HG03439 (cell line): ENCODE measurements around the gene NAALADL2.

Experiments
- ATAC-seq: cut with Tn5 transposase; IDR thresholded peaks from one replicate; pipeline ENCODE4 v1.9.1; 2021; ENCODE audit warnings: mild to moderate bottlenecking, moderate library complexity; ENCODE audit not compliant: unreplicated experiment

Gene NAALADL2

DNA sequence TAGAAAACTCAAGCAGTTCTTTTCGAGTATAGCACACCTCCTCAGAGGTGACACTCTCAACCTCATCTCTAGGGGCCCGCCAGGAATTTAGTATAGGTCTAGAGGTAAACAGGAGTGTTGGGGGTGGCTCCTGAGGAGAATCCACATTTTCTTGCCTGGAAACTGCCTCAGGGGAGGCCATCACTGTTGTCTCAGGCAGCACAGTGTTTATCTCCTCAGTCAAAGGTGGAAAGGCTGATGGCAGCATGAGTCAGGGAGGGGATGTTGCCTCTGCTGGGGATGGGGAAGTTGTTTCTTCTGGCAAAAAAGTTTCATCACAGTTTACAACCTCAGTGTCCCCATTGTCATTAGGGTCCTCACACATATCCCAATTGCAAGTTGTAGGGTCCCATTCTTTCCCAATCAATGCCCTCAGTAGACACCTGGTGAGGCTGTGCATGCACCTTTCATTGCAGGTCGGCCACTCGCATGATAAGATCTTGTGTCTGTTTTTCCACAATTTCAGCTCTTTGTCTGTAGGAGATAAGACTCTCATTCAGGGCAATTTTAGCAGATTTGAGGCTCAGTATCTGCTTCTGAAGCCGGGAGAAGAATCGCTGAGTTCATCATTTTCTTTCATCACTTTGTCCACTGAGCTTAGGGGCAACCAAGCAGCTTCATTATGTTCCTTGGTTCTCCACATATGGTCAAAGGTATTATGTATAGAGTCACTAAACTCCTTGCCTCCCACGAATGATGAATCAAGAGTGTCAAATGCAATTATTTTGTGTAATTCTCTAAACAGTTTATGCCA, 25.8 kb downstream of the NAALADL2 start:
- no peak for ATAC-seq

DNA sequence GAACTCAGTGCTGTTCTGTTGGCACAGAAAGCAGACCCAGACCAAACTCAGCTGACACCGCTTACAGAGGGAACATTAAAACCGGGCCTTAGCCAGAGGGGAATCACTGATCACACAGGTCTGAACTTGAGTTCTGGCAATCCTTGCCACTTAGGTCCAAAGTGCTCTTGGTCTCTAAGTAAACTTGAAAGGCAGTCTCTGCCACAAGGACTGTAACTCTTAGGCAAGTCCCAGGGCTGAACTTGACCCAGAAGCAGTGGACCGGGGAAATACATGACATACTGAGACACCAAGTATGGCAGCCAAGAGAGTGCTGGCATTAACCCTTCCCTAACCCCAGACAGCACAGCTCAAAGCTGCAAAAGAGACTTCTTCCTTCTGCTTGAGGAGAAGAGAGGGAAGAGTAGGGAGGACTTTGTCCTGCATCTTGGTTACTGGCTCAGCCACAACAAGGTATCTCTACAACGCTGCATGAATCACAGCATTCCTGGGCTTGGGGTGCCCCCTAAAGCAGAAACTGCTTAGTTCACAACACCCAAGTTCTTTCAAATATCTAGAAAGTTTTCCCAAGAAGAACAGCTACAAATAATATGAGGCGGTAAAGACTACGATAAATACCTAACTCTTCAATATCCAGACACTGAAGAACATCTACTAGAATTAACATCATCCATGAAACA, 32.5 kb downstream of the NAALADL2 start:
- no peak for ATAC-seq

- ATAC-seq: no peak
Measured at GRCh38 chr3:174907027-174907426, 47.9 kb downstream of the NAALADL2 start.

DNA sequence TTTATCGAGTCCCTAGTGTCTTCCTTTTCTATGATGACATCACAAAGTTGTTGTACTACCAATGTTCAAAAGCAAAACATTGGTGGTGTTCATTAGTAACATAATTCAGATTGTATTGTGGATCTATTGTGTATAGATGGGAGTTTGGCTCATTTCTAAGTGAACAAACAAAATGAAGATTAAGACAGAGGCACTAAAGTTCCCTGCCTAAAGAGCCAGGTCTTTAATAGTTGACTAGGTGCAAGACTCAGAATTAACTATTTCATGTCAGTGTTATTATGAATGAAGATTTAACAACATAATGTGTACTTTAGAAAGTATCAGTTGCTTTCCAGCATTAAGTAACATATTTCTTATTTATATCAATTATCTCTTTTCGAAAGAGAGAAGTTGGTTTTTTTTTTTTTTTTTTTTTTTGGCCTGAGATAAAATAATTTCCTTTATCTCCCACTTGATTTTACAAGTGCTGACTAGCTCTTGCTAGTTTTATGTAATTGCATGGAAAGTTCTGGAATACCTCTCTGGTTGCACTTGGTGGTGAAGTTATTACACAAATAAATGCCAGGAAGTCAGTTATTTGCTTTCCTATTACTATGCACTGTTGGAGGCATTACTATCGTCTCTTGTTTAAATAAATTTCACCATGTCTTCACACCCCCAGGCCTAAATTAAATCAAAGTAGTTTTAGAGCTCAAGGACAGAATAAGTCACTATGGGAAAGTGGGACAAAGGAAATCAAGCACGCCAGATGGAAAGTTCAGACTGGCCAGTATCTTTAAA, 48.7 kb downstream of the NAALADL2 start:
- no peak for ATAC-seq

DNA sequence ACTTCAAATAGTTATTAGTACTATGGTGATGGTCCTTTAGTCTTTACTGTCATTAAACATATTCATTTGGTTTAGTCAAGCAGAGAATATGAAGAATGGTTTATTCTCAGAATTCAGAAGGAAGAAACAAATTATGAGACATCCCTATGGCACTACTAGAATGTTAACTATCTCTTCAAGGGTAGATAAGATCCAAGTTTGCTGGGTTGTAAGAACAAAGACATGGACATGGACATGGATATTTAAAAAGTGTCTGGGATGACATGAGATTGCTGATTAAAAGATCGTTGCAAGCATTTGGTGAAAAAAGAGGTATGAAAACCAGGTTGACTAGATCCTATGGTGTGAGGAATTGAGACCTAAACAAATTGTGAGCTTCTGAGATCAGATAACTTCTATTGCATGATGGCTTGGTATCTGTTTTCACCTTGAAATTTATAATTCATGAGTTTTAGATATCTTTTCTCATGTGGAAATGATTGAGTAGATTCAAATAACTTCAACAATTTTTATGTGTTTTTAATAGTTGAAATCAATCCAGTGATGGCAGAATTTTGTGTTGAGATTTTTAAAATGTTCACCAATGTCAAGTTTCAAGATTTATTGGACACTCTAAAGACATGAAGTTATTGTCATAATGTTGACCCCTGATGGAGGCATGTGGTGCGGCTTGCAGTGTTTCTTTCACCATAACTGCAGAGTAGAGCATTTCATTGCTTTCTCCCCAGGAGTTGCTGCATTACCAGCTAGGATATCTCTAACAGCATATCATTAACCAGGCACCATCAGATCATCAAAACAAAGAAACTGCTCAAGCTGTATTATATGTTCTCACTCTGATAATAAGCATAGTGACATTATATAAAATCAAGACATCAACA, 72.6 kb downstream of the NAALADL2 start:
- ATAC-seq: no peak

GRCh38 chr3:174936590-174936989, 77.5 kb downstream of the NAALADL2 start:
- no peak for ATAC-seq

GRCh38 chr3:174937478-174937877, 78.3 kb downstream of the NAALADL2 start:
- ATAC-seq: no peak

- no peak for ATAC-seq
Measured at GRCh38 chr3:174938102-174938501, 79.0 kb downstream of the NAALADL2 start.

DNA sequence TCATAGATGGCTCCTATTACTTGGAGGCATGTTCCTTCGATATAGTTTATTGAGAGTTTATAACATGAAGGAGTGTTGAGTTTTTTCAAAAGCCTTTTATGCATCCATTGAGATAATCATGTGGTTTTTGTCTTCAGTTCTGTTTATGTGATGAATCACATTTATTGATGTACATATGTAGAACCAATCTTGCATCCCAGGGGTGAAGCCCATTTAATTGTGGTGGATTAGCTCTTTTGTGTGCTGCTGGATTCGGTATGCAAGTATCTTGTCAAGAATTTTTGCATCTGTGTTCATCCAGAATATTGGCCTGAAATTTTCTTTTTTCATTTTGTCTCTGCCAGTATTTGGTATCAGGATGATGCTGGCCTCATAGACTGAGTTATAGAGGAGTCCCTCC, 81.0 kb downstream of the NAALADL2 start:
- no peak for ATAC-seq

DNA sequence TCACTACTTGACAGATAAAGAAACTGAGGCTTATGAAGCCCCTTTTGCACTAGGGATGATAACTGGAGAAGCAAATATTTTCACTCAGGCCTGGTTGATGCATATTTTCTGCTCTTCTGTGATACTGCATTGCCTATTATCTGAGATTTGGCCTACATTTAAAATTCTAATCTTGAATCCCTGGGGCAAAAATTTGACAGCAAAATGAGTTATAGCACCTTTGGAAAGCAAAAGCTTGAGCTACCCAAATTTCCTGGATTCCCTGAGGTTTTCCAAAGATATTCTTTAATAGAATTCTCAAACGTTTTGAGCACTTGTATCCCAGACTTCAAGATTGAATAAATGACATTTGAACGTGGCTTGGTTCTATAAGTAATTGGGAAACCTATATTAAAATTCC, 86.1 kb downstream of the NAALADL2 start:
- no peak for ATAC-seq

DNA sequence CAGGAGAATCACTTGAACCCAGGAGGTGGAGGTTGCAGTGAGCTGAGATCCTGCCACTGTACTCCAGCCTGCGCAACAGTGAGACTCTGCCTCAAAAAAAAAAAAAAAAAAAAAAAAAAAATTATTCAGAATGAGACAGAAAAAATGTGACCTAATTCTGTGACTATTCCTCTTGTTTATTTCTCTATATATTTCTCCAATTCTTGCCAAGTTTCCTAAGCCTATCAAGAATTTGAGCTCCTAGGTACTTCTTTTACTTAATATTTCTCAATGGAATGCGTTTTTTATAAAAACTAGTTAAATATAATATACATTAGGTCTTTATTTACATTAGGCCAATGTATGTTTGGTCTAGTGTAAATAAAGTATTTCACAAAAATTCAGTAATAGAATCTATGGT, 86.8 kb downstream of the NAALADL2 start:
- no peak for ATAC-seq

DNA sequence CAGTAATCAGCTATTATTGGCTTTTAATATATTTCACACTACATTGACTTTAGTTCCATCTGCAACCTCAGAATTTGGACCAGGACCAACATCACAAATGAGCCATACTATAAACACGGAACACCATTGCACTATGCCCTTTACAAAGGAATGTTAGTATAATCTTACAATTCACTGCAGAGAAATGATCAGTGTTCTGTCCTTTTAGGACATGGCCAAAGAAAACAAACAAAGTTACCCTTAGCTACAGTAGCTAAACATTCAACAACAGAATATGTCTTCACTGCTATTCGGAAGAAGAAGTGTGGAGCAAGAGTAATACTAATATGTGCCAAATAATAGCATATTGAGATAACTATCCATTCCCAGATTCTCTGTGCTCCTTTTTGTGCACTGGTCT, 90.4 kb downstream of the NAALADL2 start:
- ATAC-seq: no peak

DNA sequence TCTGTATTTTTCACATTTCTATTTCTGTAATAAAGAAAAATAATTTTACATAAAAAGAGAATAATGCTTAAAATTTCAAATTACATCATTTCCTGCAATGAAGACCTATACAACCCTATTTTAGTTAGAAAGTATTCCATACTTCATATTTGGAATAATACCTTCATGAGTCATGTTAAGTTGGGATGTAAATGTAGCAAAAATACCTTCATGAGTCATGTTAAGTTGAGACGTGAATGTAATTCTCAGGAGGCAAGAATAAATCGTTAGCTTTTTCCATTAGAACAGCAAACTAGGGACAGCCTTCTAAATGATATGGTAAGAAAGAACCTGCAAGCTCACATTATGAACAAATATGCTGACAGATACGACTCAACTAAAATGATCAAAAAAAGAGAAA, 91.9 kb downstream of the NAALADL2 start:
- ATAC-seq: no peak

GRCh38 chr3:174951498-174952005, 92.4 kb downstream of the NAALADL2 start:
- ATAC-seq: no peak

DNA sequence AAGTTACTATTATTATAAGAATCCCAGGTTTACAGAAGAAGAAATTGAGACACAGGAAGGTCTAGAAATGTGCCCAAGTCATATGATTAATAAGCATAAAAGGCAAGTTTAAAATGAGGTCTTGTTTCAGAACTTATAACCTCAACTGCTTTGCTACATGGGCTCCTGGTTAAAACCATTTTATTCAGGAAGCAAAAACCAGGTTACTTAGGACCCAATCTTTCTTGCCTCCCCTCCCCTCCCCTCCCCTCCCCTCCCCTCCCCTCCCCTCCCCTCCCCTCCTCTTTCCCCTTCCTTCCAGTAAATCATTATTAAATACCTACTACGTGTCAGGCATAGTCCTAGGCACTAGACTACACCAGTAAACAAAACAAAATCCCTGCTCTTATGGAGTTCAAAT, 93.9 kb downstream of the NAALADL2 start:
- ATAC-seq: no peak

GRCh38 chr3:174955513-174956016, 96.4 kb downstream of the NAALADL2 start:
- no peak for ATAC-seq

DNA sequence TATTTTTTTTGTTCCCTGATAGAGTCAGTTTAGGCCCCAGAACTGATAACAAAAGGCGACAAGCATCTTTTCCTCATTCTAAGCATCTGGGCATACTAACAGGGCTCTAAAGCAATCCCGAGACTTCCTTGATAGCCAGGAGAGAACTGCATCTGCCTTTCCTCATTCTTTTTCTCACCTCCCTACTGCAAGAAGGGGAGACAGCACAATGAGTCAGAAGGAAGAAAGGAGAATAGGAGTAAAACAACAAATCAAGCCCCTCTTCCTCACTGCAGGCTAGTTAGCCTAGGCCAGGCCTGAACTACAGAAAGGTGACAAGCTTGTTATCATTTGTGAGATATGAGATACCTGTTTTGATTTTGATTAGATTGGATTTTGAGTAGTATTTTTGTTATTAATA, 97.9 kb downstream of the NAALADL2 start:
- no peak for ATAC-seq

GRCh38 chr3:174957551-174958001, 98.4 kb downstream of the NAALADL2 start:
- ATAC-seq: no peak

- ATAC-seq: no peak
Measured at GRCh38 chr3:174958671-174959328, 99.7 kb downstream of the NAALADL2 start.
